NT2/D1 (cell line): ENCODE measurements around the gene TMEM259.

Experiments
- SUZ12 ChIP-seq: IDR thresholded peaks from 2 replicates; pipeline ENCODE4 v1.6.1; 2011; ENCODE audit not compliant: insufficient read length, insufficient read depth; ENCODE audit errors: extremely low read depth
- YY1 ChIP-seq: IDR thresholded peaks from 2 replicates; pipeline ENCODE4 v1.6.1; 2011; ENCODE audit not compliant: insufficient read length, insufficient read depth
- ZNF274 ChIP-seq: IDR thresholded peaks from 2 replicates; pipeline ENCODE4 v1.6.1; 2011; ENCODE audit warnings: mild to moderate bottlenecking, low read depth, low read length

- TF ChIP-seq YY1 = no peak
- no peak for TF ChIP-seq SUZ12
- TF ChIP-seq ZNF274 = no peak
These were observed 5.2 kb upstream of the TMEM259 start, which contains the start of gene CNN2 for GRCh38 chr19:1025960-1026782.
